B cell (primary cell): Measurements from ENCODE around the gene XG. TPM values are rescaled to one million over a fixed set of nuclear protein-coding genes. Genes with fewer than 3 reads are reported as not detected.
"Not testable (repeated sequence)": the region's sequence is repeated elsewhere in the genome, so short reads cannot be mapped to it uniquely, and the experiment has no call there.

ENCODE experiments used
- ATAC-seq: fragments of 200-7000 bp; cut with Tn5 transposase; one replicate; pipeline ENCODE4 v1.10.0; 2021; ENCODE audit warnings: low read depth, mild to moderate bottlenecking, moderate number of reproducible peaks, moderate library complexity
- CTCF ChIA-PET: fragments of 350-600 bp; sonication (Branson Sonifier 250); formaldehyde crosslinking; loops from one replicate; lab custom pipeline; 2021; ENCODE audit warnings: antibody characterized with exemption, inconsistent platforms; lab: Charles Lee
- POLR2A ChIA-PET: fragments of 350-600 bp; sonication (Branson Sonifier 250); formaldehyde crosslinking; loops from one replicate; lab custom pipeline; 2021; ENCODE audit warnings: antibody characterized with exemption; lab: Charles Lee
- DNase-seq: peaks from one replicate; pipeline ENCODE4 v3.0.0; 2013
- H2AFZ ChIP-seq: 2 replicates; pipeline ENCODE4 v1.6.1; 2012; ENCODE audit warnings: mild to moderate bottlenecking, low read depth, low read length; ENCODE audit not compliant: insufficient read depth, poor library complexity, severe bottlenecking
- H3K27ac ChIP-seq, 2 donors: 1 replicate in 1 of 2; 2 replicates in 1 of 2; pipeline ENCODE4 v1.5.1; 2012 to 2013; ENCODE audit warnings: low read length in 2 of 2, mild to moderate bottlenecking in 2 of 2, moderate library complexity in 1 of 2
- H3K27me3 ChIP-seq, 4 experiments: fragments of 200-600 bp in 1 of 4; sonication (generic) in 1 of 4; replicated peaks in 1 of 4; 1 replicate in 2 of 4; 2 replicates in 2 of 4; pipeline versions ENCODE4 v1.6.1 to v1.7.0; 2013 to 2016; ENCODE audit warnings: low read length in 3 of 4, mild to moderate bottlenecking in 2 of 4, mixed read lengths in 1 of 4, moderate library complexity in 1 of 4; ENCODE audit not compliant: insufficient read depth in 4 of 4, control insufficient read depth in 3 of 4; ENCODE audit errors: control extremely low read depth in 1 of 4
- H3K36me3 ChIP-seq, 2 experiments: replicated peaks in 1 of 2; 1 replicate in 1 of 2; 2 replicates in 1 of 2; pipeline versions ENCODE4 v1.6.1 to v1.7.1; 2013; ENCODE audit warnings: low read length in 1 of 2; ENCODE audit not compliant: insufficient read depth in 2 of 2, control insufficient read depth in 1 of 2; ENCODE audit errors: control extremely low read depth in 1 of 2, extremely low read depth in 1 of 2
- H3K4me1 ChIP-seq, 2 donors: fragments of 200-600 bp in 1 of 2; sonication (generic) in 1 of 2; 1 replicate in 1 of 2; 2 replicates in 1 of 2; pipeline versions ENCODE4 v1.5.1 to v1.6.1; 2013 to 2017; ENCODE audit warnings: low read length in 2 of 2; ENCODE audit not compliant: control insufficient read depth in 2 of 2, insufficient read depth in 2 of 2
- H3K4me2 ChIP-seq: replicated peaks from 2 replicates; pipeline ENCODE3; 2012; ENCODE audit warnings: mild to moderate bottlenecking, low read depth, low read length; ENCODE audit not compliant: poor library complexity, severe bottlenecking
- H3K4me3 ChIP-seq, 5 experiments: fragments of 200-600 bp in 1 of 5; sonication (generic) in 1 of 5; 1 replicate in 3 of 5; 2 replicates in 2 of 5; pipeline versions ENCODE4 v1.5.1 to v1.7.0; 2011 to 2016; ENCODE audit warnings: low read length in 4 of 5, mild to moderate bottlenecking in 4 of 5, low read depth in 2 of 5, control low read depth in 1 of 5, moderate library complexity in 1 of 5; ENCODE audit not compliant: insufficient read depth in 1 of 5; ENCODE audit errors: control extremely low read depth in 1 of 5, extremely low read depth in 1 of 5
- H3K79me2 ChIP-seq: fragments of 200-600 bp; sonication (generic); one replicate; pipeline ENCODE4 v1.6.0; 2016; ENCODE audit warnings: low read length; ENCODE audit not compliant: control insufficient read depth, insufficient read depth
- H3K9ac ChIP-seq: fragments of 200-600 bp; sonication (generic); 2 replicates; pipeline ENCODE4 v1.6.1; 2017; ENCODE audit warnings: mild to moderate bottlenecking, low read length, moderate library complexity
- H3K9me3 ChIP-seq, 3 donors: one replicate each; pipeline versions ENCODE4 v1.6.1 to v1.7.1; 2013; ENCODE audit warnings: low read length in 2 of 3; ENCODE audit not compliant: control insufficient read depth in 2 of 3, insufficient read depth in 1 of 3; ENCODE audit errors: control extremely low read depth in 1 of 3
- H4K20me1 ChIP-seq: 2 replicates; pipeline ENCODE4 v1.6.0; 2012; ENCODE audit warnings: mild to moderate bottlenecking, low read length; ENCODE audit not compliant: insufficient read depth, control insufficient read depth, poor library complexity, severe bottlenecking
- H3K27ac Mint-ChIP-seq: one replicate; pipeline ENCODE4 v1.8.0; 2021; ENCODE audit warnings: mixed read lengths
- H3K27me3 Mint-ChIP-seq: one replicate; pipeline ENCODE4 v1.8.0; 2021; ENCODE audit warnings: mixed read lengths
- H3K4me1 Mint-ChIP-seq: one replicate; pipeline ENCODE4 v1.8.0; 2021; ENCODE audit warnings: mixed read lengths
- H3K4me3 Mint-ChIP-seq: one replicate; pipeline ENCODE4 v1.8.0; 2021; ENCODE audit warnings: mixed read lengths
- H3K9me3 Mint-ChIP-seq: one replicate; pipeline ENCODE4 v1.8.0; 2022; ENCODE audit warnings: mixed read lengths; ENCODE audit not compliant: insufficient read depth
- CTCF ChIP-seq: fragments of 200-600 bp; IDR thresholded peaks from one replicate; pipeline ENCODE4 v1.8.0; 2022; ENCODE audit warnings: antibody characterized with exemption, mild to moderate bottlenecking
- EZH2 ChIP-seq: IDR thresholded peaks from 2 replicates; pipeline ENCODE4 v1.6.1; 2012; ENCODE audit warnings: borderline replicate concordance, low read depth, mild to moderate bottlenecking, moderate library complexity, low read length; ENCODE audit not compliant: insufficient read depth, poor library complexity, severe bottlenecking
- WGBS: methylation state at CpG from one replicate; pipeline ENCODE4 v1.1.5; 2013; ENCODE audit warnings: missing lambda C conversion rate; ENCODE audit not compliant: insufficient coverage; 5-methylcytosine and 5-hydroxymethylcytosine counted together
- intact Hi-C: fragments of 100-400 bp; cut with micrococcal nuclease; formaldehyde crosslinking; loops from one replicate; pipeline ENCODE4 v1.10.0; 2022
- polyA plus RNA-seq: library from polyadenylated mRNA; depleted of rRNA; stranded (reverse); fragments of >200 nt; gene quantifications from 2 replicates; pipeline ENCODE4 v1.2.3, GENCODE V29; 2012
- total RNA-seq, 2 donors: library from RNA; stranded (reverse); fragments of 120-200 nt in 1 of 2; gene quantifications; 1 replicate in 1 of 2; 2 replicates in 1 of 2; pipeline versions ENCODE4 v1.2.3 to v1.2.4, GENCODE V29; 2013 to 2022

XG gene
- total and polyA plus RNA-seq, 2 donors (not counting 1 experiment from before 2014, with no cell fraction given): 0.03 TPM; not detected in 1

GRCh38 chrX:2727264-2727663 is 24.6 kb upstream of the XG start:
- H3K4me2 ChIP-seq, H3K9ac ChIP-seq, H3K4me3 Mint-ChIP-seq, POLR2A ChIA-PET, H3K9me3 ChIP-seq, intact Hi-C loops, DNase-seq, H3K27ac ChIP-seq, H3K27me3 Mint-ChIP-seq, CTCF ChIA-PET, ATAC-seq, H4K20me1 ChIP-seq, H3K4me1 ChIP-seq, H3K79me2 ChIP-seq, H3K4me1 Mint-ChIP-seq, H3K9me3 Mint-ChIP-seq, H3K27ac Mint-ChIP-seq, H3K27me3 ChIP-seq, H2AFZ ChIP-seq, H3K4me3 ChIP-seq: not testable (repeated sequence)
- H3K36me3 ChIP-seq: peaks cover 2 to 58% of the 10 kb centered on the region in 2 experiments
- 82% methylated on average over 8 of the region's 11 CpGs for WGBS

- H3K4me1 ChIP-seq: no peaks in the 10 kb centered on the region
- no peak overlapping the region for H2AFZ ChIP-seq
- ChIA-PET POLR2A (no interaction called here), CTCF (no interaction called here)
- no peak overlapping the region for H3K27ac Mint-ChIP-seq
- no peaks in the 10 kb centered on the region for H4K20me1 ChIP-seq
- intact Hi-C loops: no loop called here
- no peaks in the 10 kb centered on the region for H3K27me3 ChIP-seq
- no peak overlapping the region for H3K4me2 ChIP-seq
- H3K27ac ChIP-seq: no peak overlapping the region
- H3K4me1 Mint-ChIP-seq: no peaks in the 10 kb centered on the region
- no peak overlapping the region for H3K9ac ChIP-seq
- DNase-seq (no peak), ATAC-seq (no peak)
- TF ChIP-seq CTCF (no peak), EZH2 (no peak)
- H3K4me3 Mint-ChIP-seq: no peak overlapping the region
- H3K79me2 ChIP-seq: no peaks in the 10 kb centered on the region
- no peaks in the 10 kb centered on the region for H3K27me3 Mint-ChIP-seq
- WGBS: 43% methylated on average over 9 of the region's 9 CpGs
- H3K9me3 Mint-ChIP-seq: no peaks in the 10 kb centered on the region
- peaks cover 0 to 5% (median 0%) of the 10 kb centered on the region in 3 donors for H3K9me3 ChIP-seq
- H3K36me3 ChIP-seq: peaks cover 2 to 52% of the 10 kb centered on the region in 2 experiments
- no peak overlapping the region for H3K4me3 ChIP-seq
Observed at GRCh38 chrX:2732076-2732475, 19.8 kb upstream of the XG start.
